GM12891 (cell line): ENCODE data around the gene PCYOX1L.

Experiments used
- PAX5 ChIP-seq: IDR thresholded peaks from 2 replicates; pipeline ENCODE4 v1.6.1; 2011; ENCODE audit warnings: low read length, moderate library complexity, mild to moderate bottlenecking; ENCODE audit not compliant: insufficient read depth, severe bottlenecking
- POLR2A ChIP-seq: IDR thresholded peaks from 2 replicates; pipeline ENCODE4 v1.6.1; 2011; ENCODE audit warnings: low read depth, low read length, control low read depth
- POLR2AphosphoS5 ChIP-seq: IDR thresholded peaks from 2 replicates; pipeline ENCODE4 v1.6.1; 2011; ENCODE audit warnings: low read depth, low read length, control low read depth
- TAF1 ChIP-seq: IDR thresholded peaks from 2 replicates; pipeline ENCODE4 v1.6.1; 2011; ENCODE audit warnings: low read depth, low read length, control low read depth

- TF ChIP-seq POLR2AphosphoS5 (no peak), POLR2A (no peak), PAX5 (no peak), TAF1 (no peak)
Measured at GRCh38 chr5:149372076-149372795, 14.4 kb downstream of the PCYOX1L start.
